Loucy (cell line): ENCODE results near the gene PTPRF.

Experiments used
- H2AFZ ChIP-seq: fragments of 200-600 bp; sonication (generic); 2 replicates; pipeline ENCODE4 v1.6.0; 2016; ENCODE audit warnings: antibody characterized with exemption, mild to moderate bottlenecking, low read length, moderate library complexity
- H3F3A ChIP-seq: fragments of 200-600 bp; 2 replicates; pipeline ENCODE4 v1.6.0; 2016; ENCODE audit warnings: antibody characterized with exemption, low read depth, mild to moderate bottlenecking
- H3K27me3 ChIP-seq: fragments of 200-600 bp; sonication (generic); 2 replicates; pipeline ENCODE4 v1.6.1; 2014; ENCODE audit warnings: low read length, mild to moderate bottlenecking; ENCODE audit not compliant: insufficient read depth, poor library complexity, severe bottlenecking
- H3K36me3 ChIP-seq: fragments of 200-600 bp; sonication (generic); 2 replicates; pipeline ENCODE4 v1.6.1; 2016; ENCODE audit warnings: low read length; ENCODE audit not compliant: insufficient read depth
- H3K4me1 ChIP-seq: fragments of 200-600 bp; sonication (generic); 2 replicates; pipeline ENCODE4 v1.5.1; 2014; ENCODE audit warnings: low read length, mild to moderate bottlenecking; ENCODE audit not compliant: insufficient read depth, poor library complexity, severe bottlenecking
- H3K4me2 ChIP-seq: fragments of 200-600 bp; sonication (generic); 2 replicates; pipeline ENCODE4 v1.6.0; 2014; ENCODE audit warnings: antibody characterized with exemption, low read length, low read depth, mild to moderate bottlenecking; ENCODE audit not compliant: poor library complexity, severe bottlenecking
- H3K4me3 ChIP-seq: fragments of 200-600 bp; sonication (generic); 2 replicates; pipeline ENCODE4 v1.5.1; 2014; ENCODE audit warnings: low read length, mild to moderate bottlenecking, mixed read lengths; ENCODE audit not compliant: poor library complexity, severe bottlenecking
- H3K79me2 ChIP-seq: fragments of 200-600 bp; sonication (generic); 2 replicates; pipeline ENCODE4 v1.6.1; 2014; ENCODE audit warnings: low read length; ENCODE audit not compliant: insufficient read depth
- H3K9ac ChIP-seq: fragments of 200-600 bp; sonication (generic); 2 replicates; pipeline ENCODE4 v1.6.0; 2014; ENCODE audit warnings: mild to moderate bottlenecking, low read depth, low read length, moderate library complexity; ENCODE audit not compliant: poor library complexity, severe bottlenecking
- H3K9me2 ChIP-seq: fragments of 200-600 bp; sonication (generic); replicated peaks from 2 replicates; pipeline ENCODE4 v1.6.1; 2016; ENCODE audit warnings: low read depth, low read length, mixed read lengths
- H3K9me3 ChIP-seq: fragments of 200-600 bp; sonication (generic); 2 replicates; pipeline ENCODE4 v1.6.1; 2014; ENCODE audit warnings: mild to moderate bottlenecking, antibody characterized with exemption, low read length, low read depth; ENCODE audit not compliant: insufficient read depth
- H4K20me1 ChIP-seq: fragments of 200-600 bp; sonication (generic); 2 replicates; pipeline ENCODE4 v1.6.0; 2014; ENCODE audit warnings: antibody characterized with exemption, low read length, mild to moderate bottlenecking; ENCODE audit not compliant: insufficient read depth, poor library complexity, severe bottlenecking
- CTCF ChIP-seq: fragments of 200-600 bp; sonication (generic); conservative IDR thresholded peaks from 2 replicates; pipeline ENCODE4 v1.5.1; 2014; ENCODE audit warnings: mild to moderate bottlenecking, antibody characterized with exemption, low read length
- EZH2phosphoT487 ChIP-seq: fragments of 200-600 bp; IDR thresholded peaks from 2 replicates; pipeline ENCODE4 v1.6.1; 2018; ENCODE audit warnings: antibody characterized with exemption, mild to moderate bottlenecking, moderate library complexity, borderline replicate concordance

PTPRF gene

GRCh38 chr1:43587001-43587400 lies 56.3 kb downstream of the PTPRF start:
- H3K27me3 ChIP-seq, result no peaks in the 10 kb centered on the region

GRCh38 chr1:43587594-43587993 lies 56.9 kb downstream of the PTPRF start:
- Histone ChIP-seq H3K27me3 (no peaks in the 10 kb centered on the region), H3K9me2 (no peaks in the 10 kb centered on the region), H2AFZ (no peak overlapping the region), H4K20me1 (no peaks in the 10 kb centered on the region), H3K9me3 (no peaks in the 10 kb centered on the region), H3K79me2 (no peaks in the 10 kb centered on the region), H3K4me2 (no peak overlapping the region), H3K9ac (no peak overlapping the region), H3F3A (no peaks in the 10 kb centered on the region), H3K4me3 (no peak overlapping the region), H3K4me1 (peaks cover 3% of the 10 kb centered on the region), H3K36me3 (no peaks in the 10 kb centered on the region)
- TF ChIP-seq EZH2phosphoT487 (no peak), CTCF (no peak)

More at GRCh38 chr1:43587001-43587400, 56.3 kb downstream of the PTPRF start:
- no peaks in the 10 kb centered on the region for H3K9me2 ChIP-seq
- no peaks in the 10 kb centered on the region for H4K20me1 ChIP-seq
- no peak overlapping the region for H2AFZ ChIP-seq
- no peaks in the 10 kb centered on the region for H3K79me2 ChIP-seq
- no peak overlapping the region for H3K9ac ChIP-seq
- no peak overlapping the region for H3K4me2 ChIP-seq
- no peak overlapping the region for H3K4me3 ChIP-seq
- H3K36me3 ChIP-seq, result no peaks in the 10 kb centered on the region
- H3F3A ChIP-seq, result no peaks in the 10 kb centered on the region
- no peak for TF ChIP-seq EZH2phosphoT487
- TF ChIP-seq CTCF, result no peak
- no peaks in the 10 kb centered on the region for H3K9me3 ChIP-seq
- H3K4me1 ChIP-seq, result peaks cover 9% of the 10 kb centered on the region

GRCh38 chr1:43588592-43588991 lies 57.9 kb downstream of the PTPRF start:
- H3K4me1 ChIP-seq, result no peaks in the 10 kb centered on the region
- TF ChIP-seq EZH2phosphoT487 (no peak), CTCF (no peak)
- H2AFZ ChIP-seq, result no peak overlapping the region
- H3K27me3 ChIP-seq, result no peaks in the 10 kb centered on the region
- no peak overlapping the region for H3K4me2 ChIP-seq
- no peaks in the 10 kb centered on the region for H3F3A ChIP-seq
- H3K4me3 ChIP-seq, result no peak overlapping the region
- H4K20me1 ChIP-seq, result no peaks in the 10 kb centered on the region
- no peak overlapping the region for H3K9ac ChIP-seq
- H3K9me3 ChIP-seq, result no peaks in the 10 kb centered on the region
- no peaks in the 10 kb centered on the region for H3K36me3 ChIP-seq
- no peaks in the 10 kb centered on the region for H3K79me2 ChIP-seq
- no peaks in the 10 kb centered on the region for H3K9me2 ChIP-seq
